ENCODE data around the gene CHCHD4. TPM values are rescaled to one million over a fixed set of nuclear protein-coding genes. Genes with fewer than 3 reads are reported as not detected.

The CHCHD4 gene
- total and polyA plus RNA-seq, 2 of the 8 experiments (the other 6 are each of a cell fraction or from before 2014, with no cell fraction given): 15.0 to 22.3 TPM

GRCh38 chr3:14131134-14131533, 6.5 kb upstream of the CHCHD4 start (continued):
- no peak for TF ChIP-seq CHD7 (IDR thresholded peaks at IDR 0.05; ENCODE audit: insufficient replicate concordance, low read length)
- TF ChIP-seq JUN (IDR thresholded peaks at IDR 0.05; ENCODE audit: low read depth, low read length): no peak
- TF ChIP-seq SAP30 (IDR thresholded peaks at IDR 0.05; ENCODE audit: insufficient read depth, insufficient replicate concordance, low read length): no peak
- no peak for TF ChIP-seq TAF1 (IDR thresholded peaks at IDR 0.05; ENCODE audit: low read depth, low read length)
- no peak for TF ChIP-seq RAD21 (IDR thresholded peaks at IDR 0.05 in 1 of 2, conservative IDR thresholded peaks at IDR 0.05 in 1 of 2; ENCODE audit: low read depth in 2 of 2, low read length in 2 of 2)
- no peak for TF ChIP-seq CBX8 (IDR thresholded peaks at IDR 0.05; ENCODE audit: borderline replicate concordance, low read depth, low read length)
- no peak for TF ChIP-seq GABPA (IDR thresholded peaks at IDR 0.05; ENCODE audit: borderline replicate concordance, insufficient read depth, low read length)
- no peak for TF ChIP-seq MAFK (IDR thresholded peaks at IDR 0.05; ENCODE audit: low read depth, low read length)
- no peak for TF ChIP-seq TAF7 (optimal IDR thresholded peaks at IDR 0.05; ENCODE audit: borderline replicate concordance, low read depth, low read length)
- TF ChIP-seq TBP (IDR thresholded peaks at IDR 0.05; ENCODE audit: low read depth, low read length): no peak
- TF ChIP-seq RFX5 (IDR thresholded peaks at IDR 0.05; ENCODE audit: borderline replicate concordance, low read depth, low read length): no peak

All from H1 (cell line).